Neural cell (in vitro differentiated cells): ENCODE measurements around the gene LDB2.

ENCODE experiments used
- CTCF ChIP-seq: fragments of 450-650 bp; IDR thresholded peaks from 2 replicates; pipeline ENCODE4 v1.5.1; 2014; ENCODE audit warnings: antibody characterized with exemption, mild to moderate bottlenecking, moderate library complexity; ENCODE audit not compliant: poor library complexity, severe bottlenecking
- EP300 ChIP-seq: fragments of 450-650 bp; conservative IDR thresholded peaks from 2 replicates; pipeline ENCODE4 v1.6.1; 2014; ENCODE audit warnings: antibody characterized with exemption, mild to moderate bottlenecking, moderate library complexity; ENCODE audit not compliant: poor library complexity, severe bottlenecking
- EZH2 ChIP-seq: fragments of 200-600, 300-800 bp; shearing (Covaris generic), sonication (generic); IDR thresholded peaks from 2 replicates; pipeline ENCODE4 v1.6.1; 2014; ENCODE audit warnings: antibody characterized with exemption, low read length, borderline replicate concordance, mild to moderate bottlenecking; ENCODE audit not compliant: insufficient read depth, poor library complexity, severe bottlenecking
- POLR2AphosphoS5 ChIP-seq: IDR thresholded peaks from 2 replicates; pipeline ENCODE4 v1.6.1; 2012
- SMC3 ChIP-seq: fragments of 450-650 bp; conservative IDR thresholded peaks from 2 replicates; pipeline ENCODE4 v1.6.1; 2014; ENCODE audit warnings: antibody characterized with exemption, mild to moderate bottlenecking, moderate library complexity; ENCODE audit not compliant: poor library complexity

GRCh38 chr4:16720761-16721160 lies 177.7 kb downstream of the LDB2 start:
- no peak for TF ChIP-seq CTCF
- TF ChIP-seq SMC3, result no peak
- TF ChIP-seq EP300, result no peak
- no peak for TF ChIP-seq POLR2AphosphoS5
- TF ChIP-seq EZH2, result no peak
